Stimulated activated naive CD8-positive, alpha-beta T cell treated with anti-CD3 and anti-CD28 coated beads, Interleukin-15, Interleukin-2, amounts not matched to agents 100 U/mL and 50 U/mL, for 24 hours (primary cell): ENCODE results near the gene RNF138.
"Not testable (repeated sequence)": the region's sequence is repeated elsewhere in the genome, so short reads cannot be mapped to it uniquely, and the experiment has no call there.

Source experiments
- ATAC-seq: fragments of 150-1000 bp; cut with Tn5 transposase; one replicate; pipeline ENCODE4 v1.10.0; 2021
- DNase-seq: peaks from one replicate; pipeline ENCODE4 v3.0.0; 2021

The RNF138 gene

GRCh38 chr18:32091724-32092421, at the start of gene RNF138:
Gene RNF138, plus strand, starts transcription at chr18:32091874. Its CDS starts 903 bp downstream, at chr18:32092777.
- ATAC-seq, result peak; percentile 57

GRCh38 chr18:32042337-32042736, 49.3 kb upstream of the RNF138 start:
- no peak for ATAC-seq
- no peak for DNase-seq

More at GRCh38 chr18:32091724-32092421, at the start of gene RNF138:
- peak; percentile 90 for DNase-seq

- DNase-seq, result peak; percentile 18
These were observed 43.1 kb upstream of the RNF138 start for GRCh38 chr18:32048507-32049091.

GRCh38 chr18:32049393-32050171, 42.1 kb upstream of the RNF138 start:
- DNase-seq (peak; percentile 46), ATAC-seq (peak; percentile 53)

More at GRCh38 chr18:32048507-32049091, 43.1 kb upstream of the RNF138 start:
- peak; percentile 70 for ATAC-seq

GRCh38 chr18:32056613-32057358, 34.9 kb upstream of the RNF138 start:
- ATAC-seq, result no peak
- DNase-seq, result no peak

- ATAC-seq (no peak), DNase-seq (no peak)
These were observed 34.0 kb upstream of the RNF138 start for GRCh38 chr18:32057624-32058165.

- ATAC-seq (no peak), DNase-seq (no peak)
These were observed 31.6 kb upstream of the RNF138 start for GRCh38 chr18:32060026-32060425.

- DNase-seq (no peak), ATAC-seq (no peak)
These were observed 24.1 kb upstream of the RNF138 start for GRCh38 chr18:32067375-32068167.

- ATAC-seq, result no peak
- DNase-seq, result no peak
These were observed 19.4 kb upstream of the RNF138 start for GRCh38 chr18:32072321-32072720.

- no peak for DNase-seq
- ATAC-seq, result no peak
These were observed 17.5 kb upstream of the RNF138 start for GRCh38 chr18:32074206-32074605.

- ATAC-seq, result no peak
These were observed 12.8 kb upstream of the RNF138 start for GRCh38 chr18:32078845-32079244.

GRCh38 chr18:32081881-32082280, 9.8 kb upstream of the RNF138 start:
- no peak for ATAC-seq

More at GRCh38 chr18:32078845-32079244, 12.8 kb upstream of the RNF138 start:
- DNase-seq, result no peak

GRCh38 chr18:32083781-32084180, 7.9 kb upstream of the RNF138 start:
- DNase-seq, result no peak
- ATAC-seq, result no peak

More at GRCh38 chr18:32081881-32082280, 9.8 kb upstream of the RNF138 start:
- no peak for DNase-seq

GRCh38 chr18:32086881-32087280, 4.8 kb upstream of the RNF138 start:
- DNase-seq, result no peak
- ATAC-seq, result no peak

- ATAC-seq, DNase-seq: not testable (repeated sequence)
These were observed 843 bp upstream of the RNF138 start for GRCh38 chr18:32090831-32091230.

- DNase-seq (no peak), ATAC-seq (no peak)
These were observed 350 bp upstream of the RNF138 start for GRCh38 chr18:32091325-32091723.

- ATAC-seq, result peak; percentile 93
- peak; percentile 100 for DNase-seq
These were observed 888 bp downstream of the RNF138 start for GRCh38 chr18:32092422-32093101.

GRCh38 chr18:32093102-32093511, 1.4 kb downstream of the RNF138 start:
- ATAC-seq (no peak), DNase-seq (peak; percentile 47)

- ATAC-seq (no peak), DNase-seq (no peak)
These were observed 1.8 kb downstream of the RNF138 start for GRCh38 chr18:32093523-32093922.

GRCh38 chr18:32095192-32095899, 3.7 kb downstream of the RNF138 start:
- DNase-seq (no peak), ATAC-seq (no peak)
